GM03348 (cell line): ENCODE data around the gene MTARC2.

ENCODE experiments used
- DNase-seq: peaks from one replicate; pipeline ENCODE4 v3.0.0; 2012; ENCODE audit warnings: low spot score

MTARC2 gene

DNA sequence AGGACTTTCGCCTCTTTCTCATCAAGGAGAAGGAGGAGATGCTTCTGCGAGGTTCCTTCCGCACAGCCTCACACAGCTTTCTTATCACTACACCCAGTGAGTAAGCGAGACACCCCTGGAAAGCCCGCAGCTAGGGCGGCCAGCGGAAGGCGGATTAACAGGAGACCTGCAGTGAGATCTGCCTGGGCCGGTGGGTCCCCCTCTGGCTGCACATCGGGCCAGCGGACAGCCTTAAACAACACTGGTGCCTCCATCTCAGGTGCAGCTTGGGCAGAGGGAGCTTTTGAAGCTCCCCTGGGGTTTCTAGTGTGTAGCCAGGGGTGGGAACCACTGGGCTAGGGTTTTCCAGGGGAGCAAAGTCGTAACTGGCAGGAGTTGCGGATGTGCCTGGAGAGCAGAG is 21.1 kb downstream of the MTARC2 start:
- DNase-seq = no peak

GRCh38 chr1:220770245-220770913 is 22.3 kb downstream of the MTARC2 start:
- DNase-seq = no peak

GRCh38 chr1:220772846-220773245 is 24.7 kb downstream of the MTARC2 start:
- DNase-seq = no peak

DNA sequence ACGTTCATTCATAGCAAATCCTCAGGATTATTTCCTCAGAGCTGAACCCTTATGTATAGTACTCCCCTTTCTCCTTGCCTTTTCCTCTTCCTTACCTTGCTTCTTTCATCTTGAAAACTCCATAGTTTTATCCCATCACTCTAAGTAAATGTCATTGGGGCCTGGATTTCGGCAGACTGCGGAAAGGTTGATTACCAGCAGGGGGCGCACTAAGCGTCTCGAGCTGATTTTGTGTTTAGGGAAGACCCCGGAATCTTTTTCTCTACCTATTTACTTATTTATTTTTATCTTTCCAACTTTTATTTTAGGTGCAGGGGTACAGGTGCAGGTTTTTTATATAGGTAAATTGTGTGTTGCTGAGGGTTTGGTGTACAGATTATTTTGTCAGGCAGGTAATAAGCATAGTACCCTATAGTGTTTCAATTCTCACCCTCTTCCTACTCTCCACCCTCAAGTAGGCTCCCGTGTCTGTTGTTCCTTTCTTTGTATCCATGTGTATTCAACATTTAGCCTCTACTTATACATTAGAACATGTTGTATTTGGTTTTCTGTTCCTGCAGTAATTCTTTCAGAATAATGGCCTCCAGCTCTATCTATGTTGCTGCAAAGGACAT is 27.2 kb downstream of the MTARC2 start:
- peak; percentile 58 for DNase-seq

- DNase-seq = no peak
Measured at GRCh38 chr1:220776254-220776653, 28.1 kb downstream of the MTARC2 start.

GRCh38 chr1:220776720-220777326 is 28.7 kb downstream of the MTARC2 start:
- DNase-seq = peak; percentile 91

DNA sequence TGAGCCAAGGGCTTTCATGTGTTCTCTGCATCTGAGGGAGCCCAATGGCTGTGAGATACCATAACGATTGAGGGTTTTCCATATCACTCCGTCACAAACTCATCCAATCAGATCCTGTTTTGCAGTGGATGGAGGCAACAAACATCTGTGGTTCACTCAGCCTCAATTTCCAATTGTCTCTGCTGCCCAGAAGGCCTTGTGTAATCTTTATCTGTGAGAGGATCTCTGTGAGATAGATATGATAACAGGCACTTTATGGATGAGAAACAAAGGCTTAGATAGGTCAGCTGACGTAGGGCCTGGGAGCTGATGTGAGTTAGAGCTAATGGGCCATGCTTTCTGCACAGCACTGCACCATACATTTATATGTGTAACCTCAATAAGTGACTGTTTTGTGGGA is 35.3 kb downstream of the MTARC2 start:
- DNase-seq = no peak

DNA sequence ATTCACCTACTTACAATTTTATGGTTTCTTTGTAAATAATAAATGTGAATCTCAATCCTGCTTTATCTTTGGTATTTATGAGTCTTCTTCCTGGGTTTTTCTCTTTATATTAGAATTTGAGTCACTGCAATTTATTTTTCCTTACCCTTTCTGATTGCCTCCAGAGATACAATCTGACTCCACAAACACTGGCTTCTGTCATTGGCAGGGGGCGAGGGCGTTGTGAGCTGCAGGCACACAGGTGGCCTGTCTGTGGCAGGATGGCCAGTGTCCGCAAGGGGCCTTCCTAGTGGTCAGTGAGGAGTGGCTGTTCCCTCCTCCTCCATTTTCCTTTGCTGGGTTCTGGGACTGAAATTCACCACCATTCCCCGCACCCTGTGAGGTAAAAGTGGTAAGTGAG is 36.6 kb downstream of the MTARC2 start:
- no peak for DNase-seq

DNA sequence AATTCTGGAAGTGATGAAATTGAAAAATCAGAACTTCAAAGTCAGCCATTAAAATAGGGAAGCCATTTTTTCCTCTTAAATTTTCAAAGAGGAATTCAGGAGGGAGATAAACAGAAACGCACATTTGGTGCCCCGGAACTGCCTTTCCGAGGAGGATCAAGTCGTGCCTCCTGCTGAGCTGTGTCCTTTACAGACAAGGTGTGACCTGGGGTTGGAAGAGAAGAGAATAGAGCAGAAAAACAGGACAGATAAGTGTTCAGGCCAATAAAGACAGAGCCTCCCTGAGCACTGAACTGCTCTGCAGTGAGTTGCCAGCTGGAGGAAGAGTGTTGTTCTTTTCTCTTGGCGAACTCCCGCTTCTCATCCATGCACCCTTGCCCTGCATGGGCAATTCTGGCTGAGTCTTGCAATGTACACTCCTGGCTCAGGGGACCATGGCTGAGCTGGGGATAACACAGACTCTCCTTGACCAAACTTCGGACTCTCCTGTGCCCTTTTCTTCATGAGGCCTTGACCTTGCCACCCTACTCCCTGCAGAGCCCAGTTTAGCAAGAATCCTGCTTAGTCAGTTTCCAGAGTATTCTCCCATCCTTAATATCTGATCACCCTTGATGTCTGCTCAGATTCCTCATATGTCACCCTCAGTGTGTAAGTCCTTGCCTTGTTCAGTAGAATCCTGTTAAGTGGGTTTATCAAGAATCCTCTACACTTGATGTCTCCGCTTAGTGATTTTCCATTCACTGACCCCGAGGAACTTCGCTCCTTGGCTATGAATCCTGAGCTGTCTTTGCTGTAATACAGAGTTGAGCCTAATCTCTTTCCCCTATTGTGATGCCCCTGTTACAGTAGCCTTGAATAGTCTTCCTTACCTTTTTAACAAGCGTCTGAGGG is 37.3 kb downstream of the MTARC2 start:
- no peak for DNase-seq

DNA sequence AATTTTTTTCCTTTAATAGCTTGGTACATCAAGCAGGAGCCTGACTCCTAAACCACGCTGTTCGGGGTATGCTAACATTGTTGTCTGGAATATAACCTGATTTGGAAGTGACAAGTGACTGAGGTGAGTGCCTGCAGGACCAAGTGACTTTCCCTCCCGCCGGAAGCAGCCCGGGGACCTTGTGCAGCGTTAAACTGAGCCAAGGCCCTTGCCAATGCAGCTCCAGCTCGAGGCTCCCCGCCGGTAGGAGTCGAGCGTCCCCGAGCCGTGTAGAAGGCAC is 37.9 kb downstream of the MTARC2 start:
- DNase-seq = no peak

DNA sequence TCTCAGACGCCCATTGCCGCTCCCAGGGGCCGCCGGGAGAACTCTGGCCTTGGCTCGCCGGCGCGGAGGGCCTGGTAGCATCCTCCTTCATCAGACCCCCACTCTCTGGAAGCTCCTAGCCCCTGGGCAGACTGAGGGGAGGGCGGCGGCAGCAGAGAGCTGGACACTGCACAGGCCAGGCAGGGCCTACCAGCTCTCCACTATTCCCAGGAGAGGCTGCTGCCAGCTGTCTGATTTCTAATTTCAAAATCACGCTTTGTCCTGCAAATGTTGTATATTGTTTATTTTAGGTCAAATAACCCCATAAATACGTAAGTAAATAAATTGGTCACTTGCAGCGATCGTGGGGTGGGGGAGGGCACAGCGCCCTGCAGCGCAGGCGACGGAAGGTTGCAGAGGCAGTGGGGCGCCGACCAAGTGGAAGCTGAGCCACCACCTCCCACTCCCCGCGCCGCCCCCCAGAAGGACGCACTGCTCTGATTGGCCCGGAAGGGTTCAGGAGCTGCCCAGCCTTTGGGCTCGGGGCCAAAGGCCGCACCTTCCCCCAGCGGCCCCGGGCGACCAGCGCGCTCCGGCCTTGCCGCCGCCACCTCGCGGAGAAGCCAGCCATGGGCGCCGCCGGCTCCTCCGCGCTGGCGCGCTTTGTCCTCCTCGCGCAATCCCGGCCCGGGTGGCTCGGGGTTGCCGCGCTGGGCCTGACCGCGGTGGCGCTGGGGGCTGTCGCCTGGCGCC is 38.4 kb downstream of the MTARC2 start, which contains the start of gene MTARC1:
MTARC1 (plus strand) TSS at position 577 of the 732 bp plus-strand sequence; CDS start at position 609, 32 bp downstream.
- peak; percentile 86 for DNase-seq

DNA sequence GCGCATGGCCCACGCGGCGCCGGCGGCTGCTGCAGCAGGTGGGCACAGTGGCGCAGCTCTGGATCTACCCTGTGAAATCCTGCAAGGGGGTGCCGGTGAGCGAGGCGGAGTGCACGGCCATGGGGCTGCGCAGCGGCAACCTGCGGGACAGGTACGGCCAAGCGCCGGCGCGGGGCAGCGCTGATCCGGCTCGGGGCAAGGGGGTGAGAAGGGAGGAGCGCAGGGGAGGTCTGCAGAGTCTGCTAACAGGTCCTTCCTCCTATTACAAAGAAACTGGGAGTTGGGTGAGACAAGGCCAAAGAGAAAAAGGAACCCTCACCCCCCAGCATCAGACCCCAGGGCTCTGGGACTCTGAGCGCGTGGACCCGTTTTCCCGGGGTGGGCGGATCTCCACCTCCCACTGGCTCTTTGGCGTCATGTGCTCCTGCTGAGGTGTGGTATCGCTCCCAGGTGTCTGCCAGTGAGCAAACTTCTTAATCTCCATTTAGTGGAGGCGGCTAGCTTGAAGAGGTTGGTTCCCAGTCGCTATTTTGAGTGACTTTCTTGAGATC is 39.0 kb downstream of the MTARC2 start:
- DNase-seq = peak; percentile 12

DNA sequence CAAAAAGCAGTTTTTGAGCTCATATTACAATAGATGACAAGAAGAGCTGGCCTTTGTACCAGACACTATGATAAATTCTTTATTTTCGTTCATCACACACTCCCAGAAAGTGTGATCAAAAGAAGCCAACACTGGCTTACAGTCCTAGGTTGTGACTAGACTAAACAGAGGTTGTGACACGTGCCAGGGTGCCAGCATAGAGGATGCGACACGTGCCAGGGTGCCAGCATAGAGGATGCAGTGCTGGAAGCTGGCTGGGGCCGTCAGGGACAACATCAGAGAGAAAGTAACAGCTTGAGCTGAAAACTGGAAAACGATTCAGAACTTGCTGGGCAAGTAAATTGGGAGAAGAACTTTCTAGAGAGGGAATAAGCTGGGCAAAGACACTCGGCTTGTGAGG is 40.8 kb downstream of the MTARC2 start:
- no peak for DNase-seq

DNA sequence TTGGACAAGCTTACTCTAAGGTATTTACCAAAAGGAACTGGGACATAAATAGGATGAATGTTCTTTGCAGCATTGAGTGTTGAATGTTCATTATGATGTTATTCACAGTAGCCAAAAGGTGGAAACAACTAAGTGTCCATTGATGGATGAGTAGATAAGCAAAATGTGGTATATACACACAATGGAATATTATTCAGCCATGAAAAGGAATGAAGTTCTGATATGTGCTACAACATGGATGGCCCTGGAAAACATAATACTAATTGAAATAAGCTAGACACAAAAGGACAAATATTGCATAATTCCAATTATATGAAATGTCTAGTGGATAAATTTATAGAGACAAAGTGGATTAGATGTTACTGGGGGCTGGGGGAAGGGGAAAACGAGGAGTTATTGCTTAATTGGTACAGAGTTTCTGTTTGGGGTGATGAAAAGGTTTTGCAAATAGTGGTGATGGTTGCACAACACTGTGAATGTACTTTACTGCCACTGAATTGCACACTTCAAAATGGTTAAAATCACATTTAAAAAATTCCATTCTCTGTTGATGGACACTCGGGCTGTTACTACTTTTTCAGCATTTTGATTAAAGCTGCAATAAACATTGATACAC is 41.5 kb downstream of the MTARC2 start:
- DNase-seq = no peak

GRCh38 chr1:220791285-220791684 is 43.2 kb downstream of the MTARC2 start:
- DNase-seq = no peak

- DNase-seq = no peak
Measured at GRCh38 chr1:220791956-220792355, 43.8 kb downstream of the MTARC2 start.

DNA sequence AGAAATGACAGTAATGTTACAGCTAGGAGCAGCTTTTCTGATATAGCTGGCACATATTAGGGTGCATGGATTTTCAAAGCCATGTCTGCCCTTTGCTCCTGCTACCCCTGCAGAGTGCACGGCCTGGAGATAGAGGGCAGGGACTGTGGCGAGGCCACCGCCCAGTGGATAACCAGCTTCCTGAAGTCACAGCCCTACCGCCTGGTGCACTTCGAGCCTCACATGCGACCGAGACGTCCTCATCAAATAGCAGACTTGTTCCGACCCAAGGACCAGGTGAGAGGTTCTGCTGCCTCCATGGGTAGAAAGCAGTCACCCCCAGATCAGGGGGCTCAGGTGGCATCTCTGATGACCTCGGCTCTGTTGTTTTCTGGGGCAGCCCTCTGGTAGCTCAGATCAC is 48.4 kb downstream of the MTARC2 start:
- DNase-seq = no peak

DNA sequence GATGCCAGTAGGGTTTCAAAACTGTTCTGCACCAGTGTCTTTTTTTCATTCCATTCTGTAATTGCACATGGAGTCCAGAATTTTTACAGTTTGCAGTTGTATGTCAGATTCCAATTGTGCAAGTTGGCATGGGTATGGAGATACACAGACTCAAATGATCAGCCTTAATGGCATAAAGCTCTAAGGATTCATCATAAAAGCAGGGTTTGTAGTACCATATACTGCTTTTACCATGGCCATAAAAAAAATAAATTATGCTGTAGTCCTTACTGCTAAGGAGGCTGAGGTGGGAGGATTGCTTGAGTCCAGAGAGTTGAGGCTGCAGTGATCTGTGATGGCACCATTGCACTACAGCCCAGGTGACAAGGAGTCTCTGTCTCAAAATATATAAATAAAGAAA is 48.9 kb downstream of the MTARC2 start:
- DNase-seq = no peak

- no peak for DNase-seq
Measured at GRCh38 chr1:220797553-220797952, 49.4 kb downstream of the MTARC2 start.

GRCh38 chr1:220798338-220798737 is 50.2 kb downstream of the MTARC2 start:
- DNase-seq = no peak

GRCh38 chr1:220800262-220800661 is 52.1 kb downstream of the MTARC2 start:
- DNase-seq = no peak
